OCI-LY1 (cell line): ENCODE results near the gene ABCC4.
"Not testable (repeated sequence)": the region's sequence is repeated elsewhere in the genome, so short reads cannot be mapped to it uniquely, and the experiment has no call there.

Experiments
- EZH2 ChIP-seq: fragments of 200-600 bp; sonication (generic), shearing (Covaris generic); IDR thresholded peaks from 2 replicates; pipeline ENCODE4 v1.8.0; 2017; ENCODE audit warnings: borderline replicate concordance, mixed run types, mild to moderate bottlenecking, antibody characterized with exemption, low read length, moderate library complexity, mixed read lengths
- TF ChIP-seq, protein P1 (sequence below): fragments of 200-600 bp; sonication (generic), shearing (Covaris generic); IDR thresholded peaks from 2 replicates; pipeline ENCODE4 v1.5.1; 2017; ENCODE audit warnings: mild to moderate bottlenecking, antibody characterized with exemption, low read length, moderate library complexity, mixed read lengths

DNA sequence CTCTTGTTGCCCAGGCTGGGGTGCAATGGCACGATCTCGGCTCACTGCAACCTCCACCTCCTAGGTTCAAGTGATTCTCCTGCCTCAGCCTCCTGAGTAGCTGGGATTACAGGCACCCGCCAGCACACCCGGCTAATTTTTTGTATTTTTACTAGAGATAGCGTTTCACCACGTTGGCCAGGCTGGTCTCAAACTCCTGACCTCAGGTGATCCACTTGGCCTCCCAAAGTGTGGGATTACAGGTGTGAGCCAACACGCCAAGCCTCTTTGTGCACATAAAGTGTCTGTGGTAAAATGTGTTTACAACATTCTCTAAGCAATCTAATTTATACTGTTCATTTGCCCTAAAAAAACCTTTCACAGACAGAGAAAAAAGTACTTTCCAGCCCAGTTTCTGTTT is 29.2 kb downstream of the ABCC4 start:
- TF ChIP-seq, protein P1, sequence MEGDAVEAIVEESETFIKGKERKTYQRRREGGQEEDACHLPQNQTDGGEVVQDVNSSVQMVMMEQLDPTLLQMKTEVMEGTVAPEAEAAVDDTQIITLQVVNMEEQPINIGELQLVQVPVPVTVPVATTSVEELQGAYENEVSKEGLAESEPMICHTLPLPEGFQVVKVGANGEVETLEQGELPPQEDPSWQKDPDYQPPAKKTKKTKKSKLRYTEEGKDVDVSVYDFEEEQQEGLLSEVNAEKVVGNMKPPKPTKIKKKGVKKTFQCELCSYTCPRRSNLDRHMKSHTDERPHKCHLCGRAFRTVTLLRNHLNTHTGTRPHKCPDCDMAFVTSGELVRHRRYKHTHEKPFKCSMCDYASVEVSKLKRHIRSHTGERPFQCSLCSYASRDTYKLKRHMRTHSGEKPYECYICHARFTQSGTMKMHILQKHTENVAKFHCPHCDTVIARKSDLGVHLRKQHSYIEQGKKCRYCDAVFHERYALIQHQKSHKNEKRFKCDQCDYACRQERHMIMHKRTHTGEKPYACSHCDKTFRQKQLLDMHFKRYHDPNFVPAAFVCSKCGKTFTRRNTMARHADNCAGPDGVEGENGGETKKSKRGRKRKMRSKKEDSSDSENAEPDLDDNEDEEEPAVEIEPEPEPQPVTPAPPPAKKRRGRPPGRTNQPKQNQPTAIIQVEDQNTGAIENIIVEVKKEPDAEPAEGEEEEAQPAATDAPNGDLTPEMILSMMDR: not testable (repeated sequence)
- TF ChIP-seq EZH2: not testable (repeated sequence)
